ENCODE data around the gene PITX3.

- TF ChIP-seq, protein P1, sequence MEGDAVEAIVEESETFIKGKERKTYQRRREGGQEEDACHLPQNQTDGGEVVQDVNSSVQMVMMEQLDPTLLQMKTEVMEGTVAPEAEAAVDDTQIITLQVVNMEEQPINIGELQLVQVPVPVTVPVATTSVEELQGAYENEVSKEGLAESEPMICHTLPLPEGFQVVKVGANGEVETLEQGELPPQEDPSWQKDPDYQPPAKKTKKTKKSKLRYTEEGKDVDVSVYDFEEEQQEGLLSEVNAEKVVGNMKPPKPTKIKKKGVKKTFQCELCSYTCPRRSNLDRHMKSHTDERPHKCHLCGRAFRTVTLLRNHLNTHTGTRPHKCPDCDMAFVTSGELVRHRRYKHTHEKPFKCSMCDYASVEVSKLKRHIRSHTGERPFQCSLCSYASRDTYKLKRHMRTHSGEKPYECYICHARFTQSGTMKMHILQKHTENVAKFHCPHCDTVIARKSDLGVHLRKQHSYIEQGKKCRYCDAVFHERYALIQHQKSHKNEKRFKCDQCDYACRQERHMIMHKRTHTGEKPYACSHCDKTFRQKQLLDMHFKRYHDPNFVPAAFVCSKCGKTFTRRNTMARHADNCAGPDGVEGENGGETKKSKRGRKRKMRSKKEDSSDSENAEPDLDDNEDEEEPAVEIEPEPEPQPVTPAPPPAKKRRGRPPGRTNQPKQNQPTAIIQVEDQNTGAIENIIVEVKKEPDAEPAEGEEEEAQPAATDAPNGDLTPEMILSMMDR (IDR thresholded peaks at IDR 0.05) = peak; percentile 45 to 75 (median 64)
- no peak for TF ChIP-seq POLR2A (IDR thresholded peaks at IDR 0.05)
Measured at GRCh38 chr10:102231357-102232318, 9.7 kb downstream of the PITX3 start.
